MM.1S (cell line): ENCODE measurements around the gene YIF1A.

Experiments
- CTCF ChIP-seq: fragments of 300-600 bp; sonication (generic); IDR thresholded peaks from 2 replicates; pipeline ENCODE4 v1.5.1; 2016; ENCODE audit warnings: antibody characterized with exemption, low read length, mixed read lengths
- EZH2 ChIP-seq: fragments of 300-600 bp; sonication (generic); optimal IDR thresholded peaks from 2 replicates; pipeline ENCODE3; 2017; ENCODE audit warnings: low read depth, mild to moderate bottlenecking, antibody characterized with exemption, low read length, mixed read lengths

- TF ChIP-seq CTCF (no peak), EZH2 (no peak)
Observed at GRCh38 chr11:66291706-66292542, 3.0 kb upstream of the YIF1A start, which contains the start of gene TMEM151A.
